OCI-LY3 (cell line): ENCODE measurements around the gene GRIP1.

Experiments used
- H2AFZ ChIP-seq: fragments of 200-600, 300-600 bp; shearing (Covaris generic); 2 replicates; pipeline ENCODE4 v1.6.0; 2014; ENCODE audit warnings: antibody characterized with exemption, low read depth, low read length
- H3K27ac ChIP-seq: fragments of 200-600, 300-600 bp; sonication (generic); 2 replicates; pipeline ENCODE4 v1.5.1; 2014; ENCODE audit warnings: mild to moderate bottlenecking, low read length, moderate library complexity, mixed read lengths
- H3K27me3 ChIP-seq: fragments of 200-600, 300-600 bp; sonication (generic); 2 replicates; pipeline ENCODE4 v1.6.1; 2014; ENCODE audit warnings: low read depth, low read length, mixed read lengths
- H3K36me3 ChIP-seq: fragments of 200-600, 300-600 bp; sonication (generic); replicated peaks from 2 replicates; pipeline ENCODE3; 2014; ENCODE audit warnings: low read depth, low read length, mixed read lengths
- H3K4me1 ChIP-seq: fragments of 300-600, 200-600 bp; sonication (generic); 2 replicates; pipeline ENCODE4 v1.6.1; 2014; ENCODE audit warnings: low read length, mixed read lengths
- H3K4me2 ChIP-seq: fragments of 200-600, 300-600 bp; sonication (generic); 2 replicates; pipeline ENCODE4 v1.6.1; 2014; ENCODE audit warnings: low read length, mixed read lengths
- H3K4me3 ChIP-seq: fragments of 300-600, 200-600 bp; sonication (generic); 2 replicates; pipeline ENCODE4 v1.5.1; 2014; ENCODE audit warnings: antibody characterized with exemption, mild to moderate bottlenecking, low read length, moderate library complexity
- H3K79me2 ChIP-seq: fragments of 300-600, 200-600 bp; shearing (Covaris generic); 2 replicates; pipeline ENCODE4 v1.6.1; 2014; ENCODE audit warnings: mild to moderate bottlenecking, low read length, mixed read lengths
- H3K9ac ChIP-seq: fragments of 300-600, 200-600 bp; shearing (Covaris generic); 2 replicates; pipeline ENCODE4 v1.6.0; 2014; ENCODE audit warnings: mild to moderate bottlenecking, low read length, moderate library complexity
- H3K9me3 ChIP-seq: fragments of 200-600, 300-600 bp; shearing (Covaris generic); 2 replicates; pipeline ENCODE4 v1.6.1; 2014; ENCODE audit warnings: low read length, mixed read lengths; ENCODE audit not compliant: insufficient read depth
- H4K20me1 ChIP-seq: fragments of 200-600, 300-600 bp; sonication (generic); 2 replicates; pipeline ENCODE4 v1.6.1; 2016; ENCODE audit warnings: low read length, mixed read lengths; ENCODE audit not compliant: insufficient read depth
- EZH2phosphoT487 ChIP-seq: fragments of 200-600 bp; shearing (Covaris generic); IDR thresholded peaks from 2 replicates; pipeline ENCODE4 v1.6.1; 2018; ENCODE audit warnings: antibody characterized with exemption, mixed run types, low read depth
- TF ChIP-seq, protein P1 (sequence below): fragments of 200-600, 300-600 bp; sonication (generic); IDR thresholded peaks from 2 replicates; pipeline ENCODE4 v1.5.1; 2014; ENCODE audit warnings: antibody characterized with exemption, low read length, low read depth

Gene GRIP1

DNA sequence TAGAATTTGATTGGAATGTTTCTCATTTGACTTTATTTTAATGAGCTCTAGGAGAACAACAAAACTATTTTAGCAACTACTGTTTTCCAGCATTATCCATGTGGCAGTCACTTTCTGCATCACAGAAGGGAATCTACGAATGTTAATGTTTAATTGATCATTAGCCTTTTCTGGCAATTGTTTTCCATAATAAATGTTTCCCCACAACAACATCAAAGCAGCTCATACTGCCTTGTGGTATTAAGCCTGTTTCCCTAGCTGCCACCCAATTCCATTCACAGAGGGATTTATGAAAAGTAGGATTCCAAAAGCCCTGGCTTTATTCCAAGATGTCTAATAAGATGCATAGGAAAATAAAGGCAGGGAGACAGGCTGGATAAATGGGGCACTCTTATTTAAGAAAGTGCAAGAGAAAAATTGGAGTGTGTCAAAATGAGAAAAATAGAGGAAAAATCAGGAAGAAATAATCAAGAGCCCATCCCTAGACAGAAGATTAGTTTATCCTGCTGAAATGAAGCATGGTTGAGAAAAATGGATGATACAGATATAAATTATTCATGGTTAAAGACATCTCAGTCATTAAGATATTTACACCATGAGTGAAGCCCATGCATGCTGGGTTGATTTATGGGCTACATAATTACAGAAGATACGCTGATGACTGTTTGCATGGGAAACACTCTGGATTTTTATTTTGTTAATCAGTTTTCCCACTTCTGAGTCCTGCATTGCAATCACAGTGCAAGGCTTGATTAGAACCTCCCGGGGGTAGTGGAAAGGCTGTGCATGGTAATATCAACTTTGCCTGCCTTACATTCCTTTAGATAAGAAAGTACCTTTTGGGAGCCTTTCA, 196.3 kb downstream of the GRIP1 start:
- no peak for TF ChIP-seq EZH2phosphoT487
- TF ChIP-seq, protein P1, sequence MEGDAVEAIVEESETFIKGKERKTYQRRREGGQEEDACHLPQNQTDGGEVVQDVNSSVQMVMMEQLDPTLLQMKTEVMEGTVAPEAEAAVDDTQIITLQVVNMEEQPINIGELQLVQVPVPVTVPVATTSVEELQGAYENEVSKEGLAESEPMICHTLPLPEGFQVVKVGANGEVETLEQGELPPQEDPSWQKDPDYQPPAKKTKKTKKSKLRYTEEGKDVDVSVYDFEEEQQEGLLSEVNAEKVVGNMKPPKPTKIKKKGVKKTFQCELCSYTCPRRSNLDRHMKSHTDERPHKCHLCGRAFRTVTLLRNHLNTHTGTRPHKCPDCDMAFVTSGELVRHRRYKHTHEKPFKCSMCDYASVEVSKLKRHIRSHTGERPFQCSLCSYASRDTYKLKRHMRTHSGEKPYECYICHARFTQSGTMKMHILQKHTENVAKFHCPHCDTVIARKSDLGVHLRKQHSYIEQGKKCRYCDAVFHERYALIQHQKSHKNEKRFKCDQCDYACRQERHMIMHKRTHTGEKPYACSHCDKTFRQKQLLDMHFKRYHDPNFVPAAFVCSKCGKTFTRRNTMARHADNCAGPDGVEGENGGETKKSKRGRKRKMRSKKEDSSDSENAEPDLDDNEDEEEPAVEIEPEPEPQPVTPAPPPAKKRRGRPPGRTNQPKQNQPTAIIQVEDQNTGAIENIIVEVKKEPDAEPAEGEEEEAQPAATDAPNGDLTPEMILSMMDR = no peak
- Histone ChIP-seq H2AFZ (no peak overlapping the region), H3K27me3 (no peaks in the 10 kb centered on the region), H3K4me3 (no peak overlapping the region), H3K9me3 (no peaks in the 10 kb centered on the region), H3K79me2 (no peaks in the 10 kb centered on the region), H3K36me3 (no peaks in the 10 kb centered on the region), H3K4me1 (no peaks in the 10 kb centered on the region), H3K9ac (no peak overlapping the region), H3K4me2 (no peak overlapping the region), H3K27ac (no peak overlapping the region), H4K20me1 (no peaks in the 10 kb centered on the region)

DNA sequence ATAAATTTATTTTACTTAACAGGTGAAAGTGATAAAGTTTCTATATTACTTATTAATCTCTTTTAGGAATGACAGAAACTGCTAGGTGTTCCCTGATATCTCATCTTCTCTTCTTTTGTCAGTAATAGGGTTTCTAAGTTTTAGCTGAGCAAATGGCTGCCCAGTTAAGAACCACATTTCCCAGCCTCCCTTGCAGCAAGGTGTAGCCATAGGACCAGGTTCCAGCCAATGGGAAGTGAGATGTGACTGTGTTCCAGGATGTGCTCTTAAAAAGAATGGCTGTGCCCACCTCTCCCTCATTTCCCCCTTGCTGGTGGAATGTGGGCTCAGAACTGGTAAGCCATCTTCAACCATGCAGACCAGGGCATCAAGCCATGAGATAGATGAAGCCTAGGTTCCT, 210.9 kb downstream of the GRIP1 start:
- Histone ChIP-seq H4K20me1 (no peaks in the 10 kb centered on the region), H3K4me1 (no peaks in the 10 kb centered on the region), H3K36me3 (no peaks in the 10 kb centered on the region), H3K27me3 (0 out of 2 replicates have a peak, but pooled peaks cover 7% of the 10 kb centered on the region), H3K79me2 (no peaks in the 10 kb centered on the region), H3K9me3 (no peaks in the 10 kb centered on the region), H3K4me3 (no peak overlapping the region), H3K27ac (no peak overlapping the region), H3K9ac (no peak overlapping the region), H3K4me2 (no peak overlapping the region), H2AFZ (no peak overlapping the region)
- no peak for TF ChIP-seq EZH2phosphoT487
- TF ChIP-seq, protein P1 = no peak

DNA sequence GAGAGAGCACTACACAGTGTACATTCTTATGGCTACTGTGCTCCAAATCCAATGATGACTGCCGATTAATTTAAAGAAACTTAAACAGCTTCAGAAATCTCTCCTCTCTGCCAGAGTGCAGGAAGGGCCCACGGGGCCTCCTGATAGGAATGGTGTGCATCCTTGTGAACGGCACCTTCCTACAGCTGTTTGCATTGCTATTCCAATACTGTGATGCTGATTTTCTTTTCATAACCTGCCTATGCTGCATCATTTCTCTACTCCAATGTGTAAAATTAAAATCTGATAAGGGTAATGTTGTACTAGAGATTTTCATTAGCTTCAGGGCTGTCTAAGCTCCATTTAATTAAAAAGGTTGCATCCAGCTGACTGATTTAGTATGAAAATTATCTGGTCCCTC, 217.5 kb downstream of the GRIP1 start:
- Histone ChIP-seq H3K4me3 (no peak overlapping the region), H3K27me3 (no peaks in the 10 kb centered on the region), H3K9ac (no peak overlapping the region), H4K20me1 (no peaks in the 10 kb centered on the region), H2AFZ (no peak overlapping the region), H3K9me3 (no peaks in the 10 kb centered on the region), H3K4me2 (no peak overlapping the region), H3K27ac (no peak overlapping the region), H3K36me3 (no peaks in the 10 kb centered on the region), H3K4me1 (no peaks in the 10 kb centered on the region), H3K79me2 (no peaks in the 10 kb centered on the region)
- TF ChIP-seq, protein P1 = no peak
- TF ChIP-seq EZH2phosphoT487 = no peak

DNA sequence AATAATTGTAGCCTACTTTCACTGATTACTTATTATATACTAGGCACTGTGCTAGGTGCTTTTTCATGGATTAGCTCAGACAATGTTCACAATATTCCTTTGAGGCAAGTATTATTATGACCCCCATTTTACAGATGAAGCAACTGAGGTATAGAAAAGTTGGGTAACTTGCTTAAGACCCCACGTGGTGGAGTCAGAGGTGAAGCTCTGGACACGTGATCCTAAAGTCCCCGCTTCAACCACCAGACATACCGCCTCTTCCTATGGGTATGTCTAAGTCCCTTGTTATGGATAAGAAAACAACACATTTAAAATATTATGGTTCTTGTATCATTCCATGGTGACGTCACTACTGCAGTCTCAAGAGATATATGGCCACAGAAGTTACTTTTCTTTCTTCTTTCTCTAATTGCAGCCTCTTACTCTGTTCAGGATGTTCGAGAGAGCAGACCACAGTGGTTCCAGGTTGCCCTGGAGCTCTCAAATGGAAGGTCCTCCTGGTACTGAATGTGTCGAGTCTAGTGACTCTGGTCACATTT, 218.9 kb downstream of the GRIP1 start:
- no peak overlapping the region for H3K4me2 ChIP-seq
- no peaks in the 10 kb centered on the region for H3K4me1 ChIP-seq
- no peaks in the 10 kb centered on the region for H4K20me1 ChIP-seq
- no peak overlapping the region for H3K4me3 ChIP-seq
- no peaks in the 10 kb centered on the region for H3K36me3 ChIP-seq
- H3K79me2 ChIP-seq = no peaks in the 10 kb centered on the region
- no peak overlapping the region for H2AFZ ChIP-seq
- no peak overlapping the region for H3K27ac ChIP-seq
- H3K9me3 ChIP-seq = no peaks in the 10 kb centered on the region
- no peaks in the 10 kb centered on the region for H3K27me3 ChIP-seq
- no peak overlapping the region for H3K9ac ChIP-seq
- no peak for TF ChIP-seq EZH2phosphoT487
- TF ChIP-seq, protein P1 = no peak
